H54 (cell line): ENCODE measurements around the gene GTPBP10.

Experiments used
- DNase-seq: peaks from one replicate; pipeline ENCODE4 v3.0.0; 2011; ENCODE audit warnings: low spot score, mixed read lengths; ENCODE audit not compliant: insufficient read length
- FAIRE-seq: peaks from 3 replicates; lab custom pipeline; 2011; peaks lifted over from hg19 to GRCh38; lab: Jason Lieb, UNC
- POLR2A ChIP-seq: IDR thresholded peaks from 2 replicates; pipeline ENCODE4 v1.6.1; 2011; ENCODE audit warnings: low read depth, mild to moderate bottlenecking, low read length

Gene GTPBP10, protein sequence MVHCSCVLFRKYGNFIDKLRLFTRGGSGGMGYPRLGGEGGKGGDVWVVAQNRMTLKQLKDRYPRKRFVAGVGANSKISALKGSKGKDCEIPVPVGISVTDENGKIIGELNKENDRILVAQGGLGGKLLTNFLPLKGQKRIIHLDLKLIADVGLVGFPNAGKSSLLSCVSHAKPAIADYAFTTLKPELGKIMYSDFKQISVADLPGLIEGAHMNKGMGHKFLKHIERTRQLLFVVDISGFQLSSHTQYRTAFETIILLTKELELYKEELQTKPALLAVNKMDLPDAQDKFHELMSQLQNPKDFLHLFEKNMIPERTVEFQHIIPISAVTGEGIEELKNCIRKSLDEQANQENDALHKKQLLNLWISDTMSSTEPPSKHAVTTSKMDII

DNA sequence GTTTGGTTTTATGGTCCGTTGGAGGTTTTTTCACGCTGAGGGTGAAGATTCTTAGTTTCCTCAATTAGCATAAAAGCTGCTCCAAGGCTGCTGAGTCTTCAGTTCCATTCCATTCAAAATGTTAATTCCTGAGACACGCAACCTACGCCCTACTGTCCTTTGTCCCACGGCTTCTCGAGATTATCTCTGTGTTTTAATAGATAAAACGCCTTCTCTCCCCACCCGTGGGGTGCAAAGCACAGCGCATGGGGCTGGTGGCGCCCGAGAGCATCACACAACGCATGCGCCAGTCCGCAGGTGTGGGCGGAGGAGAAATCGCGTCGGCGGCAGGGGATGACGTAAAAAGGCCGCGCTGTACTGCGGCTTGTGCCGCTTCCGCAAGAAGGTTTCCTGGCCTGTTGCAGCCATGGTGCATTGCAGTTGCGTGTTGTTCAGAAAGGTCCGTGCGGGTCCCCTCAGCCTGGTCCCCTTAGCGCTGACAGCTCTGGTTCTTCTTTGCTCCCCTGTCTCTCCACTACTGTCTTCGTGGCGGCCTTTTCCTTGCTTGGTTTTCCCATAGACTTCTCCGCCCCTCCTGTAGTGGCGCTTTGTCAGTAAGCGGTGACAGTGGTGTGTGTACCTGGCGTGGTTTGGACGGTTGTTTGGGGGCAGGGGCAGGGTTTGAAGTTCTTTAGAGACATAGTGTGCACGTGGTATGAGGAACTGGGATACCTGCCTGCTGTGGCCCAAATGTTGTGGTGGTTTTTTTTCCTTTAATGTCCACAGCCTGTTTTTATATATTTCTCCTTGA lies at the start of gene GTPBP10:
Gene GTPBP10, plus strand, starts transcription at position 381 of the 790 bp plus-strand sequence. Its CDS starts 26 bp downstream, at position 407.
- DNase-seq = peak; percentile 81
- peak; percentile 90 for TF ChIP-seq POLR2A
- FAIRE-seq = peak; percentile 66

DNA sequence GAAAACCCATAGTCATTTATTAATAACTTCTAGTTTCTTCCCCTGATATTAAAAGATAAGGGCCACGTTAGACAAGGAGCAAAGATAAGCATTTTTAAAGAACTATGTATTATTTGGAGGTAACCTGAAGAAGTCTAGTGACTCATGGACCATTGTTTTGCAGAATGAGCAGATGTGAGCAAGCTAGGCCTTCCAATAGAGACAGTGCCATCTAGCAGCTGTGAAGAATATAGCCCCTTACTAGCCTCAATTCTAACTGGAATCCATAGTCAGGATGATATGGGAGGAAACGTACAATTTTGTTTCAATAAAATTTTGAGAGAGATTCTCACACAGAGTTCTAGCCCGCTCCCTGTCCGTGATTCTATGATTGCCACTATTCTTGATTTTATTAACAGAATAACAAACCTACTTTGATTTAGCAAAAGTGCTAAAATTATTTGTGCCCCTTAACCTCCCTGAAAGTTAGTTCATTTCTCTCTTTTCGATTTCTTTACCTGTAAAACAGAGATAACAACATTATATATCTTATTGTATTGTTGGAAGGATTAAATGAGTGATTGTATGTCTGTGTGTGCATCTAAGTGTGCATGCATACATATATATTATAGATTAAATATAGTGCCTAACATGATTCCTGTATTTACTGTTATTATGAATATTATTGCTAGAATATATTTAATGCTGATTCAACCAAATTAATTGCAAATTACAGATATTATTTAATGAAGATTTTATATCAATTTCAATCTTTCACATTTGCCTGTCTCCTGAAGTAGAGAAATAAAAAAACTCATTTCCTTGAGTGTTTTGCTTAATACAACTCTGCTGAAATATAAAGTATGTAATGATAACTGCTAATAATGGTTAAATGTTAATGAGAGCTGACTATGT lies 48.1 kb upstream of the GTPBP10 start:
- FAIRE-seq = peak; percentile 97
- TF ChIP-seq POLR2A = no peak
- DNase-seq = peak; percentile 24

DNA sequence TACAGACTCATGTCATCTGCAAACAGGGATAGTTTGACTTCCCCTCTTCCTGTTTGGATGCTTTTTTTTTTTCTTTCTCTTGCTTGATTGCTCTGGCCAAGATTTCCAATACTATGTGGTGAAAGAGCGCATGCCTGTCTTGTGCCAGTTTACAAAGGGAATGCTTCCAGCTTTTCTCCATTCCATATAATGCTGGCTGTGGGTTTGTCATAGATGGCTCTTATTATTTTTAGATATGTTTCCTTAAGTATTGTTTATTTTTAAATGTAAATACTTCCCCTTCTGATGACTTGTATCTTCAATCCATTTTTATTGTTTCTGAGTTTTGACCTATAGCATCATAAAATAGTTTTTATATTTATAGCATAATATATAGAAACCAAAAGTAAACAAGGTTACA lies 43.3 kb upstream of the GTPBP10 start:
- DNase-seq (no peak), FAIRE-seq (no peak)
- TF ChIP-seq POLR2A = no peak

DNA sequence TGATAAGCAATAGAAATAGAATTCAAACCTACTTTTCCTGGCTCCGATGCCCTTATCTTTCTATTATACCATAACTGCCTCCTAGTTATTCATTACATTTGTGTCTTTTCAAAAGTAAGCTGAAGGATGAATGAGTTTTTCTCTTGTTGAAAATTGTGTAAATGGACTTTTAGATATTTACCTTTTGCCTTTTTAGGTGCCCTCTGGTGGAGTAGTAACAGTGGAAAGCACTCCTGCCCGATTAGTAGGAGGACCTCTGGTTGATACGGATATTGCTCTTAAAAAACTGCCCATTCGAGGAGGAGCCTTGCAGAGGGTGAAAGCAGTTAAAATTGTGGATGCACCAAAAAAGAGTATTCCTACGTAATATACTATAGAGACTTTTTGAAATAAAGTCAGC lies 36.6 kb upstream of the GTPBP10 start:
- no peak for TF ChIP-seq POLR2A
- FAIRE-seq = no peak

DNA sequence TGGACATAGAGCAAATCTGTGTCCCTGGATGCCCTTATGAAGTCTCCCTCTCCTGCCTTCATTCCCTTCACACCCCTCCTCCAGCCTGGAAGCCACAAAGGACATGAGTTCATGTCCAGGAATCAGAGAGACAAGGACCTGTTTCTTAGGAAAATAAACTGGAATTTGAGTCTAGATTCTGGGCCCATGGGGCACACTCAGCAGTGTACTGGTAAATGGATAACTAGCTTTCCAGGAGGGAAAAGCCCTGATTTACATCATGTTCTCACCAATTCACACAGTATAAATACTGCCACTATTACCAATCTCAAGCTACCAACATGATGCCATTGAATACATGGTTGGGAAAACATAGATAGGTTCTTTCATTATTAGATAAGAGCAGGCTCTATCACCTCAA lies 35.3 kb upstream of the GTPBP10 start:
- no peak for DNase-seq
- FAIRE-seq = no peak
- no peak for TF ChIP-seq POLR2A

More for the DNA sequence above, 36.6 kb upstream of the GTPBP10 start:
- no peak for DNase-seq

DNA sequence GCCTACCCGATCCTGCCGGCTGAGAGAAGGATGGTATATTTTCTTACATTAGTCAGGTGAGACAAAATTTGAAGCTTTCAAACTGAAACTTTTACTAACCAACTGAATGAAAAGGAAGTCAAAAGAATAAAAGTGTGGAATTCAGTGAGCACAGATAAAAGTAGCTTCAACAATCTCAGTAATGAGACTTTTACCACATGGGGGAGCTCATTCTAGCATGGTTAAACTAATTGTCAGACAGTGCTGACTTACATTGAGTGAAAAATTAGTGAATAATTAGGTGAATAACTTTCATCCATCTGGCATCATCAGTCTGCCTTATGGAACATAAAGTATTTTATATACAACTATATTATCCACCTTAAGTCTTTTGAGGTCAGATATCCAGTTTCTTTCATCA lies 33.8 kb upstream of the GTPBP10 start:
- TF ChIP-seq POLR2A = no peak
- DNase-seq (no peak), FAIRE-seq (peak; percentile 74)

DNA sequence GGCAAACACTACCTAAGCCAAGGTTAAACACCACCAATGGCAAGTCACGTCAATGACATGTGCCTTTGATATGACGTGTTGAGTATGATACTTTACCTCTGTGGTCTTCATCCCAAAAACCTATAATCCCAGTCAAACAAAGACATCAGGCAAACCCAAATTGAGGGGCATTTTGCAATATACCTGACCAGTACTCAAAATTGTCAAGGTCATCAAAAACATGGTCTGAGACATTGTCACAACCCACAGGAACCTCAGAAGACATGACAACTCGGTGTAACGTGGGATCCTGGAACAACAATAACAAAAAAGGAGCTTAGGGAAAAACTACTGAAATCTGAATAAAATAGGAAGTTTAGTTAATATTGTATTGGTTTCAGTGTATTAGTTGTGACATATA lies 32.6 kb upstream of the GTPBP10 start:
- TF ChIP-seq POLR2A = no peak
- no peak for FAIRE-seq

DNA sequence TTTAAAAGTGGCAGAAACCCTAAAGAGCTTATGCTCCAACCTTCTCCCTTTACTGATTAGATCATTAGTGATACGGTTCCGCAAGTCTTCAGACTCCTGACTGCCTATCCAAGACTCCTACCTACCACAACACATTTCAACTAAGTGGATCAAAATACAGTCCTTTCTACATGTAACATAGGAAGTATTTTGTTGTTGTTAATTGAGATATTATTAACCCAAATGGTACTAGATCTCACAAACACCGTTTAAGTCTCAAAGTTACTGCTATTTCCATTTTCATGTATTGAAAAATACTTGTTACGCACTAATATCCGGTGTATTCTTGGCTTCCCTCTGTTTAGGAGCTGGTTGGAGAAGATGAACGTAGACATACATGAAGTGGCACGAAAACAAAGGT lies 26.5 kb upstream of the GTPBP10 start:
- TF ChIP-seq POLR2A = no peak
- DNase-seq = no peak
- no peak for FAIRE-seq

More for the DNA sequence above, 32.6 kb upstream of the GTPBP10 start:
- DNase-seq = no peak

DNA sequence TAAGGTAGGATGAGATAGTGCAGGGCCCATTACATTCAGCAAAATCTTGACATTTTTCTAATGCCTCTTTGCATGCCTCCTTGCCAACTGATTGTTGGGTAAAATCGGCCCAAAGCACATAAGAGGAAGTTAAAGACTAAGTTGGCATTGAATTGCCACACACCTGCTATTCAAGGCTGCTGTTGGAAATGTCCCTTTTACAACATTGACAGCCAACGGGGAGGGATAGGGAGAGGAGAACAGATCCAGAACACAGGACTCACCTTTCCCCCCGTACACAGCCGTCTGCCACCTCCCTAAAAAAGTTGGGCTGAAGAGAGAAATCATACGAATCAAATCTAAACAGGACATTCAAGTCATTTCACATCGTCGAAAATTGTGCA lies 26.1 kb upstream of the GTPBP10 start:
- TF ChIP-seq POLR2A = no peak
- no peak for FAIRE-seq
- DNase-seq = no peak

DNA sequence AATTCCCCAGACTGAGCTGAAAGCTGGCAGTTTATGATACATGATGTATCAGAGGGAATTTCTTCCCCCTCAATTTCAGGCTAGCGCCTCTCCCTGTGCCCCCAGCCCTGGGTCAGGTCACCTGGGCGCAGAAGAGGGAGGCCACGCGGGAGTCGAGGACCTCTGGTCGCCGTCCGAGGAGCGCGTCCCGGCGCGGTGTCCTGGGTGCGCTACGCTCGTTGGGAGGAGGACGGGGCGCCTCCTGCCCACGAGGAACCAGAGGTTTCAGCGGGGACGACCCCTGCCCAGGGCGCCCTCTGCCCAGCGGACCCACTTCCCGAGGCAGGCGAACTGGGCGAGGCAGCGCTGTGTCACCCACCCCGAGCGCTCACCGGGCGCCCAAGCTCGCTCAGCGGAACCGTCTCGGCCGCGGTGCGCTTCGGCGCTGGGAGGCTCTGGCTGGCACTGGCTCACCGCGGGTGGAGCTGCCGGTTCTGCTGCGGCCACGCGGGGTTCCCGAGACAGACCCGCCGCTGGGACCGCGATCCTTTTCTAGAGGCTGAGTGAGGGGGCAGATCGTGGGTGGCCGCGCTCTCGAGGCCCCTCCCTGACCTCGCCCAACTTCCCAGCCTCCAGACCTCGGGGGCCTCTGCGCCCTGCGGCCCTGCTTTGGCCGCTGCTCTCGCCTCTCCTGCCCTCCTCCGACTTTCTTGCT lies 25.6 kb upstream of the GTPBP10 start, which contains the start of gene FAM237B:
Gene FAM237B, minus strand, starts transcription at position 504 of the 694 bp plus-strand sequence. CDS start 1,556 bp downstream, outside the sequence.
- TF ChIP-seq POLR2A = no peak
- FAIRE-seq (no peak), DNase-seq (no peak)

DNA sequence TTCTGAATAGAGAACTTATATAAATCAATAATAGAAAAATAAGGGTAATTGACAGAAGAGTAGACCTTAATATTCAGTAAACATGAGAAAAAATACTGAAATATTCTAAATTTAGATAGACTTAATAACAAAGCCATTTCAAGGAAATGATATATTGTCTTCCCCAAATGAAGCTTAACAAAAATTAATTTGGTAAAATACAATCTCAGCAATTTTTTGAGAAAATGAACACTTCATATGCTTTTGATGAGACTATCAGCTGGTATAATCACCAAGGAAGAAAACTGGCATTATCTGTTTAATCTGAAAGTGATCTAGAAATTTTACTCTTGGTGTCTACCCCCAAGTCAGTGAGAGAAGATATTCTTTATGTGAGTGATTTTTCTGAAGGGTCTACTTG lies 23.7 kb upstream of the GTPBP10 start:
- FAIRE-seq = no peak
- no peak for DNase-seq
- no peak for TF ChIP-seq POLR2A

DNA sequence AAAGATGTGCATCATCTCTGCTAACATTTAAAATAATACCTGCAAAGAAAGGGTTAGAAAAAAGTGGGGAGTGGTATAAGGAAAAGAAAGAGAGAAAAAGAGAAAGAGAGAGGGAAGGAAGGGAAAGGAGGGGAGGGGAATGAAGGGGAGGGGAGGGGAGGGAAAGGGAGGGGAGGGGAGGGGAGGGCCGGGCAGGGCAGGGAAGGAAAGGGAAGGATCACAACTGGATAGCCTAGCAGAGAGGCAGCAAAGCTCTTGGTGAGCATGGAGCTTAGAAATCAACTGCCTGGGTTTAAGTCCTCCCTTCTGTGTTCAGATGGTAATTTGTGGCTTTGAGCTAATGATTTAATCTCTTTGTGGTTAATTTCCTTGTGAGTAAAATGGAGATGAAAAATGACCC lies 20.0 kb upstream of the GTPBP10 start:
- DNase-seq (no peak), FAIRE-seq (no peak)
- no peak for TF ChIP-seq POLR2A
